Measurements from ENCODE around the gene WWOX. TPM values are rescaled to one million over a fixed set of nuclear protein-coding genes. Genes with fewer than 3 reads are reported as not detected.

Gene WWOX
- total RNA-seq, 1 experiment from 2014 or later = 15.6 TPM

- Mint-ChIP-seq H3K36me3 (ENCODE audit: insufficient read depth in 1 of 3, low read depth in 3 of 3) (no peaks in the 10 kb centered on the region), H3K27ac (no peak overlapping the region), H3K4me1 (no peaks in the 10 kb centered on the region), H3K4me3 (no peak overlapping the region), H3K27me3 (ENCODE audit: low read depth) (no peaks in the 10 kb centered on the region), H3K9me3 (no peaks in the 10 kb centered on the region)
- H3T11ph ChIP-seq (ENCODE audit: low read length) = no peak overlapping the region
- no peaks in the 10 kb centered on the region for H4K20me1 ChIP-seq (ENCODE audit: control insufficient read depth, insufficient read depth, insufficient read length)
- H3K79me2 ChIP-seq (ENCODE audit: insufficient read depth, low read length) = no peaks in the 10 kb centered on the region
- no peaks in the 10 kb centered on the region for H3K79me1 ChIP-seq (ENCODE audit: insufficient read depth, low read depth, low read length, poor library complexity, severe bottlenecking)
- H3K14ac ChIP-seq (ENCODE audit: insufficient read depth, low read length) = no peak overlapping the region
- WGBS (ENCODE audit: extremely low coverage, insufficient read length, low lambda C conversion rate) = no CpG with 5 or more reads among the region's 5 CpGs
- H2BK15ac ChIP-seq (ENCODE audit: low read depth, low read length) = no peak overlapping the region
- no peaks in the 10 kb centered on the region for H3K27me3 ChIP-seq (ENCODE audit: insufficient read depth, low read length)
- no peak overlapping the region for H2BK20ac ChIP-seq (ENCODE audit: low read depth, low read length, poor library complexity, severe bottlenecking)
- no peak overlapping the region for H2AFZ ChIP-seq (ENCODE audit: low read length)
- no peak overlapping the region for H2BK120ac ChIP-seq (ENCODE audit: low read depth, low read length, poor library complexity, severe bottlenecking)
- H2BK5ac ChIP-seq (ENCODE audit: insufficient read length, low read length) = no peak overlapping the region
- no peaks in the 10 kb centered on the region for H3K4me1 ChIP-seq (ENCODE audit: insufficient read depth, low read length)
- H3K18ac ChIP-seq (ENCODE audit: insufficient read length, low read depth, low read length) = no peak overlapping the region
- H4K91ac ChIP-seq (ENCODE audit: insufficient read length, low read depth, low read length) = no peak overlapping the region
- DNase-seq = no peak
- H4K8ac ChIP-seq (replicated peaks; ENCODE audit: insufficient read length, low read depth, low read length) = no peak overlapping the region
- no peak for TF ChIP-seq CTCF (conservative IDR thresholded peaks at IDR 0.05)
- H3K27ac ChIP-seq (ENCODE audit: insufficient read length, low read depth, low read length) = no peak overlapping the region
- H3K23ac ChIP-seq (ENCODE audit: insufficient read length, low read depth, low read length) = no peak overlapping the region
- no peak overlapping the region for H3K9ac ChIP-seq (ENCODE audit: extremely low read depth, insufficient read length, low read length)
- no peak overlapping the region for H3K56ac ChIP-seq (ENCODE audit: insufficient read length, low read depth, low read length)
- no peak overlapping the region for H3K4ac ChIP-seq (ENCODE audit: low read depth, low read length)
- no peak overlapping the region for H2AK5ac ChIP-seq (ENCODE audit: insufficient read length, low read length)
- no peak overlapping the region for H3K4me2 ChIP-seq (ENCODE audit: insufficient read depth, insufficient read length, low read length)
- H3K9me3 ChIP-seq (ENCODE audit: control insufficient read depth, low read depth, low read length) = no peaks in the 10 kb centered on the region
- H2BK12ac ChIP-seq (ENCODE audit: insufficient read length, low read depth, low read length) = no peak overlapping the region
- H4K5ac ChIP-seq (ENCODE audit: insufficient read length, low read depth, low read length) = no peak overlapping the region
- H3K23me2 ChIP-seq (ENCODE audit: insufficient read length, low read depth, low read length, poor library complexity, severe bottlenecking) = no peaks in the 10 kb centered on the region
Observed at GRCh38 chr16:78528265-78528664, 428.8 kb downstream of the WWOX start.
